ENCODE measurements around the gene UBE2O. TPM values are rescaled to one million over a fixed set of nuclear protein-coding genes. Genes with fewer than 3 reads are reported as not detected.
"Not testable (repeated sequence)": the region's sequence is repeated elsewhere in the genome, so short reads cannot be mapped to it uniquely, and the experiment has no call there.

The UBE2O gene
- total and polyA plus RNA-seq, 4 donors: 25.0 to 47.4 (median 35.8) TPM

GRCh38 chr17:76357597-76358158, 95.3 kb downstream of the UBE2O start:
- WGBS (ENCODE audit: insufficient coverage): 81% methylated on average over 4 of the region's 6 CpGs
- no peaks in the 10 kb centered on the region for H3K9me3 ChIP-seq (ENCODE audit: control insufficient read depth, insufficient read depth, low read length)
- H3K27ac ChIP-seq (ENCODE audit: low read depth, low read length): no peak overlapping the region
- no peaks in the 10 kb centered on the region for H3K27me3 ChIP-seq (ENCODE audit: control insufficient read depth, insufficient read depth, low read length)
- no peak overlapping the region for H3K4me3 ChIP-seq (ENCODE audit: low read depth, low read length)
- no peaks in the 10 kb centered on the region for H3K36me3 ChIP-seq (ENCODE audit: control insufficient read depth, insufficient read depth, low read length)
- no peak for DNase-seq (ENCODE audit: low read depth in 4 of 6, low spot score in 6 of 6)
- H3K4me1 ChIP-seq (ENCODE audit: control insufficient read depth, insufficient read depth, low read length): peaks cover 22% of the 10 kb centered on the region

GRCh38 chr17:76356803-76357456, 96.0 kb downstream of the UBE2O start:
- Histone ChIP-seq H3K27me3 (ENCODE audit: control insufficient read depth, insufficient read depth, low read length) (no peaks in the 10 kb centered on the region), H3K9me3 (ENCODE audit: control insufficient read depth, insufficient read depth, low read length) (no peaks in the 10 kb centered on the region), H3K27ac (ENCODE audit: low read depth, low read length) (no peak overlapping the region), H3K36me3 (ENCODE audit: control insufficient read depth, insufficient read depth, low read length) (no peaks in the 10 kb centered on the region), H3K4me3 (ENCODE audit: low read depth, low read length) (no peak overlapping the region), H3K4me1 (ENCODE audit: control insufficient read depth, insufficient read depth, low read length) (peaks cover 25% of the 10 kb centered on the region)
- DNase-seq (ENCODE audit: low read depth in 4 of 6, low spot score in 6 of 6): no peak
- 100% methylated on average over 1 of the region's 12 CpGs for WGBS (ENCODE audit: insufficient coverage)

- Histone ChIP-seq H3K27me3 (ENCODE audit: control insufficient read depth, insufficient read depth, low read length) (no peaks in the 10 kb centered on the region), H3K27ac (ENCODE audit: low read depth, low read length) (no peak overlapping the region), H3K9me3 (ENCODE audit: control insufficient read depth, insufficient read depth, low read length) (no peaks in the 10 kb centered on the region), H3K4me1 (ENCODE audit: control insufficient read depth, insufficient read depth, low read length) (peaks cover 22% of the 10 kb centered on the region), H3K4me3 (ENCODE audit: low read depth, low read length) (peak overlapping the region; percentile 61), H3K36me3 (ENCODE audit: control insufficient read depth, insufficient read depth, low read length) (peaks cover 7% of the 10 kb centered on the region)
- peak in 1 of 6 donors; percentile 32 for DNase-seq (ENCODE audit: low read depth in 4 of 6, low spot score in 6 of 6)
- 36% methylated on average over 2 of the region's 13 CpGs for WGBS (ENCODE audit: insufficient coverage)
Measured at GRCh38 chr17:76354747-76355310, 98.1 kb downstream of the UBE2O start.

- H3K4me3 ChIP-seq (ENCODE audit: low read depth, low read length): peak overlapping the region; percentile 61
- 0% methylated on average over 6 of the region's 18 CpGs for WGBS (ENCODE audit: insufficient coverage)
- H3K27me3 ChIP-seq (ENCODE audit: control insufficient read depth, insufficient read depth, low read length): no peaks in the 10 kb centered on the region
- H3K27ac ChIP-seq (ENCODE audit: low read depth, low read length): peak overlapping the region; percentile 87
- H3K9me3 ChIP-seq (ENCODE audit: control insufficient read depth, insufficient read depth, low read length): no peaks in the 10 kb centered on the region
- H3K4me1 ChIP-seq (ENCODE audit: control insufficient read depth, insufficient read depth, low read length): peaks cover 22% of the 10 kb centered on the region
- peaks cover 10% of the 10 kb centered on the region for H3K36me3 ChIP-seq (ENCODE audit: control insufficient read depth, insufficient read depth, low read length)
- no peak for DNase-seq (ENCODE audit: low read depth in 4 of 6, low spot score in 6 of 6)
Measured at GRCh38 chr17:76354317-76354729, 98.6 kb downstream of the UBE2O start.

- peak within 1 kb of the TSS; percentile 61 for H3K4me3 ChIP-seq (ENCODE audit: low read depth, low read length)
- peaks cover 22% of the 10 kb centered on the region for H3K4me1 ChIP-seq (ENCODE audit: control insufficient read depth, insufficient read depth, low read length)
- DNase-seq (ENCODE audit: low read depth in 4 of 6, low spot score in 6 of 6): peak; percentile 87 to 97 (median 92)
- H3K36me3 ChIP-seq (ENCODE audit: control insufficient read depth, insufficient read depth, low read length): peaks cover 11% of the 10 kb centered on the region
- no peaks in the 10 kb centered on the region for H3K9me3 ChIP-seq (ENCODE audit: control insufficient read depth, insufficient read depth, low read length)
- peak within 1 kb of the TSS; percentile 87 for H3K27ac ChIP-seq (ENCODE audit: low read depth, low read length)
- H3K27me3 ChIP-seq (ENCODE audit: control insufficient read depth, insufficient read depth, low read length): no peaks in the 10 kb centered on the region
- 0% methylated on average over 75 of the region's 75 CpGs for WGBS (ENCODE audit: insufficient coverage)
Measured at GRCh38 chr17:76353599-76354316, 99.2 kb downstream of the UBE2O start, which contains the start of gene PRPSAP1. Gene PRPSAP1, minus strand, starts transcription at chr17:76353916. Its CDS starts 213 bp downstream, at chr17:76353703.

- H3K27ac ChIP-seq (ENCODE audit: low read depth, low read length): peak overlapping the region; percentile 69
- whole genome bisulfite sequencing (ENCODE audit: insufficient coverage): under 1% methylated on average over 51 of the region's 51 CpGs
- peaks cover 11% of the 10 kb centered on the region for H3K36me3 ChIP-seq (ENCODE audit: control insufficient read depth, insufficient read depth, low read length)
- peak overlapping the region; percentile 61 for H3K4me3 ChIP-seq (ENCODE audit: low read depth, low read length)
- peak in 1 of 6 donors; percentile 21 for DNase-seq (ENCODE audit: low read depth in 4 of 6, low spot score in 6 of 6)
- H3K4me1 ChIP-seq (ENCODE audit: control insufficient read depth, insufficient read depth, low read length): peaks cover 22% of the 10 kb centered on the region
- no peaks in the 10 kb centered on the region for H3K27me3 ChIP-seq (ENCODE audit: control insufficient read depth, insufficient read depth, low read length)
- H3K9me3 ChIP-seq (ENCODE audit: control insufficient read depth, insufficient read depth, low read length): no peaks in the 10 kb centered on the region
Measured at GRCh38 chr17:76353004-76353598, 99.9 kb downstream of the UBE2O start.

- Histone ChIP-seq H3K4me3 (ENCODE audit: low read depth, low read length) (no peak overlapping the region), H3K27ac (ENCODE audit: low read depth, low read length) (no peak overlapping the region), H3K9me3 (ENCODE audit: control insufficient read depth, insufficient read depth, low read length) (no peaks in the 10 kb centered on the region), H3K27me3 (ENCODE audit: control insufficient read depth, insufficient read depth, low read length) (no peaks in the 10 kb centered on the region), H3K4me1 (ENCODE audit: control insufficient read depth, insufficient read depth, low read length) (peaks cover 22% of the 10 kb centered on the region), H3K36me3 (ENCODE audit: control insufficient read depth, insufficient read depth, low read length) (peaks cover 22% of the 10 kb centered on the region)
- 90% methylated on average over 3 of the region's 9 CpGs for WGBS (ENCODE audit: insufficient coverage)
- no peak for DNase-seq (ENCODE audit: low read depth in 4 of 6, low spot score in 6 of 6)
Measured at GRCh38 chr17:76351526-76352071, 101.4 kb downstream of the UBE2O start.

GRCh38 chr17:76350463-76350862, 102.5 kb downstream of the UBE2O start:
- no peak for DNase-seq (ENCODE audit: low read depth in 4 of 6, low spot score in 6 of 6)
- Histone ChIP-seq H3K27me3 (ENCODE audit: control insufficient read depth, insufficient read depth, low read length) (no peaks in the 10 kb centered on the region), H3K4me1 (ENCODE audit: control insufficient read depth, insufficient read depth, low read length) (peaks cover 22% of the 10 kb centered on the region), H3K36me3 (ENCODE audit: control insufficient read depth, insufficient read depth, low read length) (peaks cover 32% of the 10 kb centered on the region), H3K4me3 (ENCODE audit: low read depth, low read length) (no peak overlapping the region), H3K9me3 (ENCODE audit: control insufficient read depth, insufficient read depth, low read length) (no peaks in the 10 kb centered on the region), H3K27ac (ENCODE audit: low read depth, low read length) (no peak overlapping the region)
- 97% methylated on average over 4 of the region's 5 CpGs for WGBS (ENCODE audit: insufficient coverage)

- H3K9me3 ChIP-seq (ENCODE audit: control insufficient read depth, insufficient read depth, low read length); H3K4me1 ChIP-seq (ENCODE audit: control insufficient read depth, insufficient read depth, low read length); H3K27me3 ChIP-seq (ENCODE audit: control insufficient read depth, insufficient read depth, low read length); DNase-seq (ENCODE audit: low read depth in 4 of 6, low spot score in 6 of 6); H3K4me3 ChIP-seq (ENCODE audit: low read depth, low read length); H3K27ac ChIP-seq (ENCODE audit: low read depth, low read length): not testable (repeated sequence)
- peaks cover 63% of the 10 kb centered on the region for H3K36me3 ChIP-seq (ENCODE audit: control insufficient read depth, insufficient read depth, low read length)
- 92% methylated on average over 11 of the region's 11 CpGs for WGBS (ENCODE audit: insufficient coverage)
Measured at GRCh38 chr17:76346936-76347335, 106.0 kb downstream of the UBE2O start.

Measured in spinal cord (tissue), 10 donors.